H1 (cell line): ENCODE measurements around the gene FHIP1B. TPM values are rescaled to one million over a fixed set of nuclear protein-coding genes. Genes with fewer than 3 reads are reported as not detected.

ENCODE experiments used
- CTCF ChIA-PET: fragments of 300-600 bp; sonication (Branson Sonifier 250); formaldehyde crosslinking; loops from one replicate; lab custom pipeline; 2021; ENCODE audit not compliant: partially characterized antibody; lab: Charles Lee
- POLR2A ChIA-PET: fragments of 300-600 bp; sonication (Branson Sonifier 250); formaldehyde crosslinking; loops from one replicate; lab custom pipeline; 2021; ENCODE audit warnings: inconsistent platforms; ENCODE audit not compliant: partially characterized antibody; lab: Charles Lee
- DNase-seq, 2 experiments: peaks; one replicate each; pipeline versions ENCODE4 v3.0.0 to v3.0.0-alpha.2; 2010 to 2022; ENCODE audit warnings: low spot score in 2 of 2, low read depth in 1 of 2, mixed read lengths in 1 of 2
- FAIRE-seq: peaks from 2 replicates; lab custom pipeline; 2011; peaks lifted over from hg19 to GRCh38; lab: Jason Lieb, UNC
- H2AFZ ChIP-seq: 2 replicates; pipeline ENCODE4 v1.8.1; 2012; ENCODE audit warnings: low read length, inconsistent platforms
- H2AK5ac ChIP-seq: 2 replicates; pipeline ENCODE4 v1.6.1; 2013; ENCODE audit warnings: low read depth, low read length
- H2BK120ac ChIP-seq: replicated peaks from 2 replicates; pipeline ENCODE3; 2013; ENCODE audit warnings: low read depth, low read length, inconsistent platforms
- H2BK12ac ChIP-seq: 2 replicates; pipeline ENCODE4 v1.6.1; 2013; ENCODE audit warnings: low read depth, low read length
- H2BK15ac ChIP-seq: 2 replicates; pipeline ENCODE4 v1.6.1; 2013; ENCODE audit warnings: low read length
- H2BK20ac ChIP-seq: 2 replicates; pipeline ENCODE4 v1.6.1; 2013; ENCODE audit warnings: low read length
- H2BK5ac ChIP-seq: 2 replicates; pipeline ENCODE4 v1.6.1; 2013; ENCODE audit warnings: low read depth, low read length
- H3K14ac ChIP-seq: 2 replicates; pipeline ENCODE4 v1.6.1; 2013; ENCODE audit warnings: inconsistent platforms; ENCODE audit not compliant: insufficient read length
- H3K18ac ChIP-seq: 2 replicates; pipeline ENCODE4 v1.6.1; 2013; ENCODE audit warnings: low read length; ENCODE audit errors: extremely low read depth
- H3K23ac ChIP-seq: 2 replicates; pipeline ENCODE4 v1.6.1; 2013; ENCODE audit warnings: inconsistent platforms; ENCODE audit not compliant: insufficient read length
- H3K23me2 ChIP-seq: 2 replicates; pipeline ENCODE4 v1.6.1; 2013; ENCODE audit warnings: low read depth, low read length
- H3K27ac ChIP-seq: 2 replicates; pipeline ENCODE4 v1.6.1; 2011; ENCODE audit warnings: low read depth, low read length, inconsistent platforms
- H3K27me3 ChIP-seq, 4 experiments: replicated peaks in 1 of 4; 1 replicate in 1 of 4; 2 replicates in 3 of 4; pipeline versions ENCODE4 v1.6.1 to v1.8.1; 2011 to 2013; ENCODE audit warnings: low read length in 3 of 4, mild to moderate bottlenecking in 3 of 4, inconsistent platforms in 2 of 4, mixed read lengths in 2 of 4, moderate library complexity in 1 of 4; ENCODE audit not compliant: control insufficient read depth in 3 of 4, insufficient read depth in 3 of 4; ENCODE audit errors: extremely low read depth in 1 of 4
- H3K36me3 ChIP-seq, 4 experiments: 2 replicates each; pipeline versions ENCODE4 v1.6.1 to v1.8.1; 2011 to 2013; ENCODE audit warnings: mild to moderate bottlenecking in 4 of 4, low read length in 3 of 4, moderate library complexity in 2 of 4, control low read depth in 1 of 4, inconsistent platforms in 1 of 4; ENCODE audit not compliant: insufficient read depth in 4 of 4, control insufficient read depth in 2 of 4
- H3K4ac ChIP-seq: replicated peaks from 2 replicates; pipeline ENCODE3; 2013; ENCODE audit warnings: low read length, low read depth, mixed read lengths, inconsistent platforms; ENCODE audit not compliant: insufficient read length
- H3K4me1 ChIP-seq, 4 experiments: replicated peaks in 1 of 4; 1 replicate in 1 of 4; 2 replicates in 3 of 4; pipeline versions ENCODE4 v1.6.1 to v1.8.1; 2011 to 2013; ENCODE audit warnings: low read length in 3 of 4, inconsistent platforms in 2 of 4, mixed read lengths in 1 of 4; ENCODE audit not compliant: insufficient read depth in 4 of 4, control insufficient read depth in 3 of 4
- H3K4me2 ChIP-seq, 2 experiments: 2 replicates each; pipeline versions ENCODE4 v1.6.1 to v1.8.1; 2011 to 2013; ENCODE audit warnings: low read depth in 2 of 2, low read length in 2 of 2, control low read depth in 1 of 2, inconsistent platforms in 1 of 2, mild to moderate bottlenecking in 1 of 2; ENCODE audit not compliant: insufficient read depth in 1 of 2
- H3K4me3 ChIP-seq, 4 experiments: fragments of 200-600, 300-600 bp in 1 of 4; sonication (generic), shearing (Covaris generic), sonication (Bioruptor Twin) in 1 of 4; 2 replicates each; pipeline versions ENCODE4 v1.5.1 to v1.8.1; 2011 to 2016; ENCODE audit warnings: low read length in 4 of 4, low read depth in 3 of 4, control low read depth in 2 of 4, inconsistent platforms in 2 of 4, mild to moderate bottlenecking in 2 of 4, mixed read lengths in 1 of 4, moderate library complexity in 1 of 4; ENCODE audit not compliant: insufficient read depth in 2 of 4; ENCODE audit errors: extremely low read depth in 1 of 4
- H3K56ac ChIP-seq: replicated peaks from 2 replicates; pipeline ENCODE3; 2013; ENCODE audit warnings: low read depth, mild to moderate bottlenecking, mixed read lengths, low read length, inconsistent platforms; ENCODE audit not compliant: insufficient read length
- H3K79me1 ChIP-seq: 2 replicates; pipeline ENCODE4 v1.6.1; 2013; ENCODE audit warnings: low read depth, low read length, control low read depth
- H3K79me2 ChIP-seq, 2 experiments: 2 replicates each; pipeline versions ENCODE4 v1.6.1 to v1.8.1; 2012 to 2013; ENCODE audit warnings: low read length in 2 of 2, mild to moderate bottlenecking in 2 of 2, inconsistent platforms in 1 of 2; ENCODE audit not compliant: insufficient read depth in 2 of 2, control insufficient read depth in 1 of 2
- H3K9ac ChIP-seq, 4 experiments: replicated peaks in 1 of 4; 1 replicate in 1 of 4; 2 replicates in 3 of 4; pipeline versions ENCODE4 v1.6.1 to v1.8.1; 2011 to 2013; ENCODE audit warnings: low read depth in 3 of 4, low read length in 3 of 4, control low read depth in 2 of 4, mild to moderate bottlenecking in 2 of 4, moderate library complexity in 2 of 4, inconsistent platforms in 1 of 4; ENCODE audit errors: extremely low read depth in 1 of 4
- H3K9me3 ChIP-seq, 2 experiments: 2 replicates each; pipeline versions ENCODE4 v1.6.1 to v1.8.1; 2012 to 2013; ENCODE audit warnings: mild to moderate bottlenecking in 2 of 2, moderate library complexity in 2 of 2, control low read depth in 1 of 2, inconsistent platforms in 1 of 2, low read depth in 1 of 2, low read length in 1 of 2, mixed read lengths in 1 of 2; ENCODE audit not compliant: insufficient read depth in 2 of 2
- H4K20me1 ChIP-seq, 2 experiments: replicated peaks in 1 of 2; 2 replicates each; pipeline versions ENCODE3 to v1.8.1; 2011 to 2013; ENCODE audit warnings: inconsistent platforms in 2 of 2, low read length in 2 of 2, mild to moderate bottlenecking in 1 of 2; ENCODE audit not compliant: insufficient read depth in 2 of 2, control insufficient read depth in 1 of 2
- H4K5ac ChIP-seq: 2 replicates; pipeline ENCODE4 v1.6.1; 2013; ENCODE audit warnings: low read length, low read depth, mixed read lengths, inconsistent platforms; ENCODE audit not compliant: insufficient read length
- H4K8ac ChIP-seq: 2 replicates; pipeline ENCODE4 v1.8.0; 2013; ENCODE audit warnings: mild to moderate bottlenecking, moderate library complexity, low read length, inconsistent platforms; ENCODE audit not compliant: insufficient read depth; ENCODE audit errors: extremely low read depth
- H4K91ac ChIP-seq: replicated peaks from 2 replicates; pipeline ENCODE3; 2013; ENCODE audit warnings: low read length, mixed read lengths, inconsistent platforms; ENCODE audit not compliant: insufficient read length
- ASH2L ChIP-seq: fragments of 200-600, 300-600 bp; sonication (generic); IDR thresholded peaks from one replicate; pipeline ENCODE4 v1.7.1; 2017; ENCODE audit warnings: low read length
- BRCA1 ChIP-seq: IDR thresholded peaks from 2 replicates; pipeline ENCODE4 v1.6.1; 2012; ENCODE audit warnings: low read depth, low read length, improper control_type of control experiment
- CTBP2 ChIP-seq: IDR thresholded peaks from 2 replicates; pipeline ENCODE4 v1.7.0; 2011; ENCODE audit warnings: borderline replicate concordance, mild to moderate bottlenecking, moderate library complexity, mixed read lengths, low read length; ENCODE audit not compliant: insufficient read depth, insufficient read length
- EGR1 ChIP-seq: IDR thresholded peaks from 2 replicates; pipeline ENCODE4 v1.6.1; 2011; ENCODE audit warnings: low read depth, low read length, borderline replicate concordance
- EZH2 ChIP-seq: fragments of 200-600 bp; sonication (generic); IDR thresholded peaks from 2 replicates; pipeline ENCODE4 v1.7.1; 2012; ENCODE audit warnings: low read depth, mild to moderate bottlenecking, moderate library complexity, low read length, inconsistent platforms; ENCODE audit not compliant: severe bottlenecking
- GTF2F1 ChIP-seq: IDR thresholded peaks from 2 replicates; pipeline ENCODE4 v1.6.1; 2012; ENCODE audit warnings: low read depth, low read length, improper control_type of control experiment, borderline replicate concordance
- KDM5A ChIP-seq: fragments of 200-600 bp; IDR thresholded peaks from 2 replicates; pipeline ENCODE4 v1.7.1; 2012; ENCODE audit warnings: mild to moderate bottlenecking, low read length, inconsistent platforms, mixed read lengths
- POLR2A ChIP-seq, 2 experiments: IDR thresholded peaks; 1 replicate in 1 of 2; 2 replicates in 1 of 2; pipeline ENCODE4 v1.6.1; 2011; ENCODE audit warnings: low read depth in 2 of 2, low read length in 2 of 2, mild to moderate bottlenecking in 2 of 2; ENCODE audit errors: control extremely low read depth in 1 of 2
- SP4 ChIP-seq: IDR thresholded peaks from 2 replicates; pipeline ENCODE4 v1.6.1; 2012; ENCODE audit warnings: low read length, inconsistent platforms
- TCF12 ChIP-seq: IDR thresholded peaks from 2 replicates; pipeline ENCODE4 v1.6.1; 2011; ENCODE audit warnings: low read depth, mild to moderate bottlenecking, low read length
- TEAD4 ChIP-seq: IDR thresholded peaks from 2 replicates; pipeline ENCODE4 v1.6.1; 2012; ENCODE audit warnings: low read depth, low read length, inconsistent platforms, mixed read lengths
- ZNF274 ChIP-seq: IDR thresholded peaks from 2 replicates; pipeline ENCODE4 v1.7.0; 2012; ENCODE audit warnings: low read length, borderline replicate concordance; ENCODE audit errors: extremely low read depth
- WGBS, 2 experiments: shearing (Covaris generic) in 1 of 2; methylation state at CpG; one replicate each; pipeline versions ENCODE4 v1.1.6 to v1.1.7; 2013 to 2015; ENCODE audit warnings: low lambda C conversion rate in 2 of 2, mixed read lengths in 2 of 2, inconsistent platforms in 1 of 2, low coverage in 1 of 2, missing lambda C conversion rate in 1 of 2; ENCODE audit not compliant: insufficient replicate concordance in 2 of 2, insufficient coverage in 1 of 2, insufficient read length in 1 of 2; ENCODE audit errors: extremely low coverage in 1 of 2, missing lambda C conversion rate in 1 of 2; 5-methylcytosine and 5-hydroxymethylcytosine counted together
- polyA plus RNA-seq, 7 experiments: library from polyadenylated mRNA; depleted of rRNA in 3 of 7; stranded (reverse) in 5 of 7; unstranded in 2 of 7; fragments of >200 nt in 5 of 7; fragments of 200-250 nt in 2 of 7; gene quantifications; 1 replicate in 5 of 7; 2 replicates in 1 of 7; 4 replicates in 1 of 7; pipeline versions ENCODE4 v1.2.1 to v1.2.3, GENCODE V29; 2011 to 2013; ENCODE audit warnings: missing spikeins in 2 of 7, mixed read lengths in 2 of 7
- total RNA-seq: library from RNA; stranded (reverse); fragmentation: NEBNext Ultra II Directional; extraction: Animal tissue kit (Norgen Biotek cat#: 25700); gene quantifications from 2 replicates; pipeline ENCODE4 v1.2.1, GENCODE V29; 2021
- TF ChIP-seq, protein P1 (sequence below): IDR thresholded peaks from 2 replicates; pipeline ENCODE4 v1.6.1; 2011; ENCODE audit warnings: low read depth, mild to moderate bottlenecking, low read length; ENCODE audit not compliant: insufficient read depth

The FHIP1B gene
- total and polyA plus RNA-seq, 2 of the 8 experiments (the other 6 are each of a cell fraction or from before 2014, with no cell fraction given), result 16.8 to 41.9 TPM

- Histone ChIP-seq H3K9ac (no peak overlapping the region), H3K27ac (no peak overlapping the region), H3K18ac (no peak overlapping the region), H3K79me1 (no peaks in the 10 kb centered on the region), H2BK20ac (no peak overlapping the region), H3K79me2 (no peaks in the 10 kb centered on the region), H4K20me1 (no peaks in the 10 kb centered on the region), H3K14ac (no peak overlapping the region), H2AK5ac (no peak overlapping the region), H3K9me3 (no peaks in the 10 kb centered on the region; a peak in 1 of 4 replicates), H2BK12ac (no peak overlapping the region), H4K91ac (no peak overlapping the region), H4K5ac (no peak overlapping the region), H3K4ac (no peak overlapping the region), H2BK120ac (no peak overlapping the region), H3K36me3 (peaks cover 0 to 3% (median 0%) of the 10 kb centered on the region in 4 experiments; a peak in 3 of 8 replicates), H2AFZ (no peak overlapping the region), H3K4me1 (peaks cover 0 to 3% (median 1%) of the 10 kb centered on the region in 4 experiments; a peak in 2 of 7 replicates), H3K27me3 (no peaks in the 10 kb centered on the region), H2BK5ac (no peak overlapping the region), H4K8ac (no peak overlapping the region), H3K4me3 (no peak overlapping the region), H3K4me2 (no peak overlapping the region), H3K56ac (no peak overlapping the region), H3K23ac (no peak overlapping the region), H3K23me2 (no peaks in the 10 kb centered on the region), H2BK15ac (no peak overlapping the region)
- CTCF ChIA-PET, result interaction anchor here (0.6 to 2.3 kb wide), 3 partner anchors 9 to 178 kb away, joined by 3 to 11 read pairs (median 3); no protein-coding TSS in a partner anchor
- WGBS, 2 experiments, result 91% methylated on average over 3 of the region's 3 CpGs; no CpG with 5 or more reads in 1 of the 2 experiments
- POLR2A ChIA-PET, result interaction anchor here (0.8 kb wide), 1 partner anchor 31 kb away, joined by 3 read pairs; the partner anchor contains the start of gene FHIP1B
- DNase-seq (no peak), FAIRE-seq (no peak)
- no peak for TF ChIP-seq ZNF274
- TF ChIP-seq, protein P1, sequence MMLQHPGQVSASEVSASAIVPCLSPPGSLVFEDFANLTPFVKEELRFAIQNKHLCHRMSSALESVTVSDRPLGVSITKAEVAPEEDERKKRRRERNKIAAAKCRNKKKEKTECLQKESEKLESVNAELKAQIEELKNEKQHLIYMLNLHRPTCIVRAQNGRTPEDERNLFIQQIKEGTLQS, result no peak
- TF ChIP-seq POLR2A (IDR thresholded peaks at IDR 0.05; ENCODE audit: control extremely low read depth in 1 of 2, low read depth in 2 of 2, low read length in 2 of 2), result no peak
- TF ChIP-seq ASH2L, result no peak
- TF ChIP-seq BRCA1, result no peak
- no peak for TF ChIP-seq EZH2
- TF ChIP-seq TCF12, result no peak
- TF ChIP-seq CTBP2, result no peak
- no peak for TF ChIP-seq GTF2F1
- no peak for TF ChIP-seq SP4
- no peak for TF ChIP-seq TEAD4
- no peak for TF ChIP-seq EGR1
- TF ChIP-seq KDM5A, result no peak
Measured at GRCh38 chr11:6203327-6203726, 31.1 kb downstream of the FHIP1B start.
